Prostate gland (tissue), 2 donors: ENCODE results near the gene TRIM45. TPM values are rescaled to one million over a fixed set of nuclear protein-coding genes. Genes with fewer than 3 reads are reported as not detected.

Experiments
- DNase-seq: peaks from one replicate; pipeline ENCODE4 v3.0.0-alpha.2; 2019; ENCODE audit warnings: low spot score
- H3K27ac ChIP-seq, 2 donors: fragments of 200-600 bp; sonication (generic); 2 replicates each; pipeline ENCODE4 v1.5.1; 2017 to 2019
- H3K27me3 ChIP-seq: fragments of 200-600 bp; sonication (generic); replicated peaks from 2 replicates; pipeline ENCODE4 v1.5.1; 2019; ENCODE audit not compliant: insufficient read depth
- H3K36me3 ChIP-seq, 2 donors: fragments of 200-600 bp; sonication (generic); 1 replicate in 1 of 2; 2 replicates in 1 of 2; pipeline versions ENCODE4 v1.5.1 to v1.8.1; 2017 to 2019
- H3K4me1 ChIP-seq: fragments of 200-600 bp; sonication (generic); replicated peaks from 2 replicates; pipeline ENCODE4 v1.5.1; 2019
- H3K4me3 ChIP-seq, 2 donors: fragments of 200-600 bp; sonication (generic); 2 replicates each; pipeline ENCODE4 v1.5.1; 2017 to 2019
- H3K9me3 ChIP-seq: fragments of 200-600 bp; sonication (generic); 2 replicates; pipeline ENCODE4 v1.5.1; 2017
- CTCF ChIP-seq, 4 experiments: fragments of 200-600 bp in 2 of 4; fragments of 450-650 bp in 2 of 4; sonication (generic) in 2 of 4; IDR thresholded peaks; 1 replicate in 3 of 4; 2 replicates in 1 of 4; pipeline ENCODE4 v1.5.1; 2016 to 2019; ENCODE audit warnings: antibody characterized with exemption in 4 of 4, mild to moderate bottlenecking in 2 of 4, moderate library complexity in 2 of 4
- POLR2A ChIP-seq: fragments of 450-650 bp; IDR thresholded peaks from one replicate; pipeline ENCODE4 v1.6.1; 2016; ENCODE audit warnings: antibody characterized with exemption, mild to moderate bottlenecking
- POLR2AphosphoS5 ChIP-seq: sonication (generic); formaldehyde crosslinking; IDR thresholded peaks from one replicate; pipeline ENCODE4 v1.6.1; 2017; ENCODE audit warnings: antibody characterized with exemption
- WGBS: methylation state at CpG from one replicate; pipeline ENCODE4 v1.1.5; 2018; 5-methylcytosine and 5-hydroxymethylcytosine counted together
- intact Hi-C: fragments of 100-400 bp; cut with DNase I; formaldehyde crosslinking; loops from one replicate; pipeline ENCODE4 v1.14.2; 2022
- total RNA-seq, 2 donors: library from RNA; depleted of rRNA; stranded (reverse); fragments of >200 nt; gene quantifications; one replicate each; pipeline ENCODE4 v1.1.0, GENCODE V29; 2016

The TRIM45 gene
- total RNA-seq, 2 donors from 2014 or later, result 4.0 to 13.2 TPM

GRCh38 chr1:117147856-117148588, 26.5 kb upstream of the TRIM45 start:
- 29% methylated on average over 5 of the region's 5 CpGs for WGBS
- Histone ChIP-seq H3K36me3 (no peaks in the 10 kb centered on the region), H3K4me1 (no peaks in the 10 kb centered on the region), H3K27ac (no peak overlapping the region), H3K4me3 (no peak overlapping the region), H3K27me3 (no peaks in the 10 kb centered on the region), H3K9me3 (no peaks in the 10 kb centered on the region)
- peak; percentile 35 for DNase-seq
- peak; percentile 55 for TF ChIP-seq POLR2AphosphoS5
- TF ChIP-seq CTCF (IDR thresholded peaks at IDR 0.05), result no peak
- intact Hi-C loops, result no loop called here

GRCh38 chr1:117147341-117147831, 25.8 kb upstream of the TRIM45 start:
- TF ChIP-seq CTCF (IDR thresholded peaks at IDR 0.05) (no peak), POLR2A (no peak), POLR2AphosphoS5 (no peak)
- WGBS, result 50% methylated on average over 4 of the region's 4 CpGs
- Histone ChIP-seq H3K36me3 (no peaks in the 10 kb centered on the region), H3K27me3 (no peaks in the 10 kb centered on the region), H3K9me3 (no peaks in the 10 kb centered on the region), H3K27ac (no peak overlapping the region), H3K4me3 (no peak overlapping the region), H3K4me1 (no peaks in the 10 kb centered on the region)
- intact Hi-C loops, result no loop called here
- DNase-seq, result no peak

GRCh38 chr1:117146575-117147340, 25.2 kb upstream of the TRIM45 start:
- Histone ChIP-seq H3K4me3 (no peak overlapping the region), H3K9me3 (no peaks in the 10 kb centered on the region), H3K27ac (no peak overlapping the region), H3K36me3 (no peaks in the 10 kb centered on the region), H3K4me1 (no peaks in the 10 kb centered on the region), H3K27me3 (no peaks in the 10 kb centered on the region)
- intact Hi-C loops, result no loop called here
- no peak for TF ChIP-seq POLR2AphosphoS5
- TF ChIP-seq POLR2A, result no peak
- no peak for TF ChIP-seq CTCF (IDR thresholded peaks at IDR 0.05)
- no peak for DNase-seq
- 78% methylated on average over 8 of the region's 8 CpGs for WGBS

- no peak for DNase-seq
- no peak overlapping the region for H3K4me3 ChIP-seq
- no peaks in the 10 kb centered on the region for H3K36me3 ChIP-seq
- no peaks in the 10 kb centered on the region for H3K4me1 ChIP-seq
- TF ChIP-seq CTCF (IDR thresholded peaks at IDR 0.05), result no peak
- TF ChIP-seq POLR2A, result no peak
- TF ChIP-seq POLR2AphosphoS5, result no peak
- H3K27me3 ChIP-seq, result no peaks in the 10 kb centered on the region
- no peaks in the 10 kb centered on the region for H3K9me3 ChIP-seq
- H3K27ac ChIP-seq, result no peak overlapping the region
- intact Hi-C loops, result no loop called here
- 93% methylated on average over 2 of the region's 2 CpGs for WGBS
These were observed 24.5 kb upstream of the TRIM45 start for GRCh38 chr1:117146072-117146471.
